WTC11 (cell line): ENCODE results near the gene BAIAP3. TPM values are rescaled to one million over a fixed set of nuclear protein-coding genes. Genes with fewer than 3 reads are reported as not detected.

Source experiments
- ATAC-seq: fragments of 200-7000 bp; cut with Tn5 transposase; 2 replicates; pipeline ENCODE4 v1.10.0; 2021; ENCODE audit warnings: mild to moderate bottlenecking, moderate library complexity
- CTCF ChIA-PET: fragments of 300-600 bp; sonication (Branson Sonifier 250); formaldehyde crosslinking; loops from one replicate; lab custom pipeline; 2021; ENCODE audit warnings: antibody characterized with exemption; lab: Charles Lee
- POLR2A ChIA-PET: fragments of 350-600 bp; sonication (Branson Sonifier 250); formaldehyde crosslinking; loops from one replicate; lab custom pipeline; 2021; ENCODE audit warnings: antibody characterized with exemption; lab: Charles Lee
- DNase-seq: peaks from one replicate; pipeline ENCODE4 v3.0.0; 2021; ENCODE audit warnings: low spot score
- H3K27ac Mint-ChIP-seq: 2 replicates; pipeline ENCODE4 v1.8.0; 2021; ENCODE audit warnings: mixed read lengths
- H3K27me3 Mint-ChIP-seq: 2 replicates; pipeline ENCODE4 v1.8.0; 2021; ENCODE audit warnings: low read depth, mild to moderate bottlenecking, moderate library complexity, mixed read lengths
- H3K36me3 Mint-ChIP-seq: 2 replicates; pipeline ENCODE4 v1.8.0; 2021; ENCODE audit warnings: mixed read lengths
- H3K4me1 Mint-ChIP-seq: 2 replicates; pipeline ENCODE4 v1.8.0; 2022; ENCODE audit warnings: mixed read lengths
- H3K4me3 Mint-ChIP-seq: 2 replicates; pipeline ENCODE4 v1.8.0; 2021; ENCODE audit warnings: mild to moderate bottlenecking, moderate library complexity, mixed read lengths
- H3K9me3 Mint-ChIP-seq: 2 replicates; pipeline ENCODE4 v1.8.0; 2021; ENCODE audit warnings: mixed read lengths
- AR ChIP-seq: fragments of 250-450 bp; sonication (Bioruptor Pico); IDR thresholded peaks from 2 replicates; pipeline ENCODE4 v1.9.0; 2021; ENCODE audit warnings: mild to moderate bottlenecking
- ATF1 ChIP-seq: sonication (generic); formaldehyde crosslinking; IDR thresholded peaks from 2 replicates; pipeline ENCODE4 v1.8.1; 2023; ENCODE audit warnings: mild to moderate bottlenecking, moderate library complexity, missing genetic modification reagents
- ATF6 ChIP-seq: sonication (generic); formaldehyde crosslinking; IDR thresholded peaks from 2 replicates; pipeline ENCODE4 v1.8.1; 2023; ENCODE audit warnings: mild to moderate bottlenecking, missing genetic modification reagents
- CREB1 ChIP-seq: sonication (generic); formaldehyde crosslinking; IDR thresholded peaks from 2 replicates; pipeline ENCODE4 v1.8.0; 2023; ENCODE audit warnings: mild to moderate bottlenecking, missing genetic modification reagents
- E2F4 ChIP-seq: sonication (generic); formaldehyde crosslinking; IDR thresholded peaks from 2 replicates; pipeline ENCODE4 v1.8.1; 2022; ENCODE audit warnings: low read depth, mild to moderate bottlenecking, moderate library complexity, missing genetic modification reagents, borderline replicate concordance
- E2F5 ChIP-seq: sonication (generic); formaldehyde crosslinking; IDR thresholded peaks from 2 replicates; pipeline ENCODE4 v1.8.1; 2022; ENCODE audit warnings: mild to moderate bottlenecking, moderate library complexity, missing genetic modification reagents
- ELF4 ChIP-seq: sonication (generic); formaldehyde crosslinking; IDR thresholded peaks from 2 replicates; pipeline ENCODE4 v1.8.1; 2022; ENCODE audit warnings: low read depth, mild to moderate bottlenecking, moderate library complexity, missing genetic modification reagents
- ERG ChIP-seq: fragments of 250-450 bp; sonication (Bioruptor Pico); IDR thresholded peaks from 2 replicates; pipeline ENCODE4 v1.8.0; 2021; ENCODE audit warnings: mild to moderate bottlenecking
- FOXP4 ChIP-seq: sonication (generic); formaldehyde crosslinking; IDR thresholded peaks from 2 replicates; pipeline ENCODE4 v1.8.0; 2022; ENCODE audit warnings: mild to moderate bottlenecking, missing genetic modification reagents
- GABPB1 ChIP-seq: sonication (generic); formaldehyde crosslinking; IDR thresholded peaks from 2 replicates; pipeline ENCODE4 v1.8.1; 2023; ENCODE audit warnings: mild to moderate bottlenecking, missing genetic modification reagents
- MYBL2 ChIP-seq: sonication (generic); formaldehyde crosslinking; IDR thresholded peaks from 2 replicates; pipeline ENCODE4 v1.8.1; 2023; ENCODE audit warnings: mild to moderate bottlenecking, moderate library complexity, missing genetic modification reagents
- NR1H2 ChIP-seq: sonication (generic); formaldehyde crosslinking; IDR thresholded peaks from 2 replicates; pipeline ENCODE4 v1.9.0; 2021; ENCODE audit warnings: mild to moderate bottlenecking, moderate library complexity, missing genetic modification reagents
- OVOL2 ChIP-seq: fragments of 250-450 bp; sonication (Bioruptor Pico); IDR thresholded peaks from 2 replicates; pipeline ENCODE4 v1.9.0; 2021; ENCODE audit warnings: mild to moderate bottlenecking, borderline replicate concordance
- RORB ChIP-seq: fragments of 250-450 bp; sonication (Bioruptor Pico); IDR thresholded peaks from 2 replicates; pipeline ENCODE4 v1.9.0; 2021; ENCODE audit warnings: mild to moderate bottlenecking
- SMAD4 ChIP-seq: sonication (generic); formaldehyde crosslinking; IDR thresholded peaks from 2 replicates; pipeline ENCODE4 v1.8.0; 2022; ENCODE audit warnings: mild to moderate bottlenecking, missing genetic modification reagents
- STAT6 ChIP-seq: sonication (generic); formaldehyde crosslinking; conservative IDR thresholded peaks from 2 replicates; pipeline ENCODE4 v1.8.1; 2023; ENCODE audit warnings: mild to moderate bottlenecking, low read depth, missing genetic modification reagents, moderate library complexity
- ZBTB43 ChIP-seq: sonication (generic); formaldehyde crosslinking; IDR thresholded peaks from 2 replicates; pipeline ENCODE4 v1.8.1; 2023; ENCODE audit warnings: mild to moderate bottlenecking, missing genetic modification reagents
- ZNF138 ChIP-seq: sonication (generic); formaldehyde crosslinking; conservative IDR thresholded peaks from 2 replicates; pipeline ENCODE4 v1.8.1; 2022; ENCODE audit warnings: mild to moderate bottlenecking, moderate library complexity, missing genetic modification reagents
- ZNF232 ChIP-seq: sonication (generic); formaldehyde crosslinking; IDR thresholded peaks from 2 replicates; pipeline ENCODE4 v1.8.0; 2022; ENCODE audit warnings: mild to moderate bottlenecking, missing genetic modification reagents
- total RNA-seq: library from RNA; stranded (reverse); gene quantifications from 3 replicates; pipeline ENCODE4 v1.2.3, GENCODE V29; 2021

Gene BAIAP3
- total RNA-seq, 1 experiment from 2014 or later: 18.8 TPM

- no peak overlapping the region for H3K27ac Mint-ChIP-seq
- no peaks in the 10 kb centered on the region for H3K9me3 Mint-ChIP-seq
- peaks cover 5% of the 10 kb centered on the region; the same call in 1 of the 2 replicates for H3K4me1 Mint-ChIP-seq
- DNase-seq: no peak
- ChIA-PET POLR2A (no interaction called here), CTCF (interaction anchor here (0.7 to 4.3 kb wide), 10 partner anchors 8 to 84 kb away, joined by 3 to 19 read pairs (median 5); partner anchors contain the start of gene UQCC4)
- TF ChIP-seq ZBTB43 (CRISPR knock-in tag) (no peak), ATF1 (CRISPR knock-in tag) (no peak), E2F5 (no peak), ATF6 (no peak), MYBL2 (CRISPR knock-in tag) (no peak), GABPB1 (CRISPR knock-in tag) (no peak), OVOL2 (CRISPR knock-in tag) (no peak), ZNF138 (CRISPR knock-in tag) (no peak), STAT6 (CRISPR knock-in tag) (no peak), SMAD4 (no peak), AR (CRISPR knock-in tag) (no peak), ZNF232 (CRISPR knock-in tag) (no peak), ERG (no peak), RORB (CRISPR knock-in tag) (no peak), E2F4 (no peak), FOXP4 (CRISPR knock-in tag) (no peak), CREB1 (CRISPR knock-in tag) (no peak), ELF4 (CRISPR knock-in tag) (no peak), NR1H2 (CRISPR knock-in tag) (no peak)
- no peaks in the 10 kb centered on the region for H3K36me3 Mint-ChIP-seq
- no peak for ATAC-seq
- no peak overlapping the region for H3K4me3 Mint-ChIP-seq
- H3K27me3 Mint-ChIP-seq: peaks cover 32% of the 10 kb centered on the region
Measured at GRCh38 chr16:1337486-1337885, 4.0 kb downstream of the BAIAP3 start.
